Thymus (tissue), 11 donors: Measurements from ENCODE around the gene AHCTF1. TPM values are rescaled to one million over a fixed set of nuclear protein-coding genes. Genes with fewer than 3 reads are reported as not detected.
"Not testable (repeated sequence)": the region's sequence is repeated elsewhere in the genome, so short reads cannot be mapped to it uniquely, and the experiment has no call there.

Experiments used
- DNase-seq, 9 donors: peaks; one replicate each; pipeline ENCODE4 v3.0.0-alpha.2; 2013; ENCODE audit warnings: low spot score in 9 of 9, low read depth in 6 of 9, missing footprints in 1 of 9
- H3K27ac ChIP-seq, 2 donors: one replicate each; pipeline ENCODE4 v1.5.1; 2013; ENCODE audit warnings: control low read depth in 1 of 2, low read depth in 1 of 2, low read length in 1 of 2, mild to moderate bottlenecking in 1 of 2, moderate library complexity in 1 of 2
- H3K27me3 ChIP-seq, 2 donors: one replicate each; pipeline ENCODE4 v1.5.1; 2013; ENCODE audit warnings: low read length in 1 of 2; ENCODE audit not compliant: control insufficient read depth in 2 of 2, insufficient read depth in 1 of 2
- H3K36me3 ChIP-seq, 2 donors: one replicate each; pipeline ENCODE4 v1.5.1; 2013; ENCODE audit warnings: low read length in 1 of 2, mild to moderate bottlenecking in 1 of 2, moderate library complexity in 1 of 2; ENCODE audit not compliant: control insufficient read depth in 2 of 2, insufficient read depth in 2 of 2
- H3K4me1 ChIP-seq, 2 donors: one replicate each; pipeline ENCODE4 v1.5.1; 2013; ENCODE audit warnings: low read length in 2 of 2; ENCODE audit not compliant: control insufficient read depth in 2 of 2, insufficient read depth in 2 of 2
- H3K4me3 ChIP-seq, 2 donors: one replicate each; pipeline ENCODE4 v1.5.1; 2013; ENCODE audit warnings: low read length in 2 of 2, control low read depth in 1 of 2, mild to moderate bottlenecking in 1 of 2
- H3K9me3 ChIP-seq, 2 donors: one replicate each; pipeline ENCODE4 v1.5.1; 2013; ENCODE audit warnings: low read length in 1 of 2, mild to moderate bottlenecking in 1 of 2; ENCODE audit not compliant: control insufficient read depth in 2 of 2, insufficient read depth in 1 of 2
- WGBS: extraction: QIAGEN DNeasy Blood & Tissue Kit; methylation state at CpG from one replicate; pipeline ENCODE4 v1.1.7; 2013; 5-methylcytosine and 5-hydroxymethylcytosine counted together
- polyA plus RNA-seq: library from polyadenylated mRNA; stranded (reverse); fragments of 200-250 nt; gene quantifications from one replicate; pipeline ENCODE4 v1.2.3, GENCODE V29; 2013
- total RNA-seq: library from RNA; stranded (reverse); fragments of 120-200 nt; gene quantifications from one replicate; pipeline ENCODE4 v1.2.4, GENCODE V29; 2013
- donor health status: healthy.

Gene AHCTF1
- total and polyA plus RNA-seq, 2 donors: 17.8 to 22.5 TPM

GRCh38 chr1:246831543-246831942, 100.2 kb downstream of the AHCTF1 start:
- Histone ChIP-seq H3K9me3 (no peaks in the 10 kb centered on the region), H3K36me3 (no peaks in the 10 kb centered on the region), H3K27me3 (no peaks in the 10 kb centered on the region), H3K4me1 (no peaks in the 10 kb centered on the region), H3K27ac (no peak overlapping the region), H3K4me3 (no peak overlapping the region)
- DNase-seq: no peak
- 47% methylated on average over 4 of the region's 4 CpGs for WGBS

DNA sequence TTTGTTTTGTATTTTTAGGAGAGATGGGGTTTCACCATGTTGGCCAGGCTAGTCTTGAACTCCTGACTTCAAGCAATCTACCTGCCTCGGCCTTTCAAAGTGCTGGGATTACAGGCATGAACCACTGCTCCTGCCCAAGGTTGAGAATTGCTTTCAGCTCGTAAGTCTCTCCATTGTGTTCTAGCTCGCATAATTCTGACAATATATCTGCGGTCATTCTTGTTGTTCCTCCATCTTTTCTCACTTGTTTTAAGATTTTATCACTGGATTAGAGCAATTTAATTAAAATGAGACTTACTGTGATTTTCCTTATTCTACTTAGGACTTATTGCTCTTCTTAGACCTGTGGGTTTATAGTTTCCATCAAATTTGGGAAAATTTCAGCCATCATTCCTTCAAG, 102.9 kb downstream of the AHCTF1 start:
- no peak overlapping the region for H3K4me3 ChIP-seq
- H3K9me3 ChIP-seq: no peaks in the 10 kb centered on the region
- H3K36me3 ChIP-seq: no peaks in the 10 kb centered on the region
- 98% methylated on average over 4 of the region's 4 CpGs for WGBS
- H3K27me3 ChIP-seq: no peaks in the 10 kb centered on the region
- H3K27ac ChIP-seq: no peak overlapping the region
- no peak for DNase-seq
- H3K4me1 ChIP-seq: no peaks in the 10 kb centered on the region

- Histone ChIP-seq H3K4me1 (peaks cover 0 to under 1% of the 10 kb centered on the region in 2 donors), H3K4me3 (no peak overlapping the region), H3K27me3 (no peaks in the 10 kb centered on the region), H3K27ac (no peak overlapping the region), H3K9me3 (no peaks in the 10 kb centered on the region), H3K36me3 (no peaks in the 10 kb centered on the region)
- DNase-seq: no peak
- 97% methylated on average over 5 of the region's 5 CpGs for WGBS
Observed at GRCh38 chr1:246827396-246827795, 104.4 kb downstream of the AHCTF1 start.

DNA sequence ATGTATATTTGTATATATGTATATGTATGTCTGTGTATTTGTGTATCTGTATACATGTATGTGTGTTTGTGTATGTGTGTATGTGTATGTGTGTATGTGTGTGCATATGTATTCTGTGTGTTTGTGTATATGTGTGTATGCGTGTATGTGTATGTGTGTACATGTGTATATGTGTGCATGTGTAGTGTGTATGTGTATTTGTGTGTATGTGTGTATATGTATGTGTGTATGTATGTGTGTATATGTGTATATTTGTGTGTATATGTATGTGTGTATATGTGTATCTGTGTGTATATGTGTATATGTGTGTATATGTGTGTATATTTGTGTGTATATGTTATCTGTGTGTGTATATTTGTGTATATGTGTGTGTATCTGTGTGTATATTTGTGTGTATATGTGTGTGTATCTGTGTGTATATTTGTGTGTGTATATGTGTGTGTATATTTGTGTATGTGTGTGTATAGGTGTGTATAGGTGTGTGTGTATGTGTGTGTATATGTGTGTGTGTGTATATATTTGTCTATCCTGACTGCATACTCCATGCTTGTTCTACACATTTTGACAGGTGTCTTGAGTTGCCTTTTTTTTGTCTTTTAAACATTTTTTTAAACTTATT, 106.1 kb downstream of the AHCTF1 start:
- H3K27me3 ChIP-seq: no peaks in the 10 kb centered on the region
- no peaks in the 10 kb centered on the region for H3K9me3 ChIP-seq
- 100% methylated on average over 1 of the region's 1 CpG for WGBS
- no peak overlapping the region for H3K4me3 ChIP-seq
- H3K27ac ChIP-seq: no peak overlapping the region
- H3K36me3 ChIP-seq: no peaks in the 10 kb centered on the region
- peaks cover 6 to 8% of the 10 kb centered on the region in 2 donors for H3K4me1 ChIP-seq
- no peak for DNase-seq

- no peak for DNase-seq
- H3K9me3 ChIP-seq: no peaks in the 10 kb centered on the region
- H3K27ac ChIP-seq: no peak overlapping the region
- 98% methylated on average over 2 of the region's 2 CpGs for WGBS
- peaks cover 6 to 11% of the 10 kb centered on the region in 2 donors for H3K4me1 ChIP-seq
- H3K36me3 ChIP-seq: no peaks in the 10 kb centered on the region
- no peak overlapping the region for H3K4me3 ChIP-seq
- no peaks in the 10 kb centered on the region for H3K27me3 ChIP-seq
Observed at GRCh38 chr1:246824541-246824940, 107.2 kb downstream of the AHCTF1 start.

- H3K4me1 ChIP-seq: peaks cover 6 to 11% of the 10 kb centered on the region in 2 donors
- WGBS: 89% methylated on average over 7 of the region's 7 CpGs
- H3K4me3 ChIP-seq, DNase-seq, H3K27ac ChIP-seq, H3K36me3 ChIP-seq, H3K9me3 ChIP-seq, H3K27me3 ChIP-seq: not testable (repeated sequence)
Observed at GRCh38 chr1:246822154-246822553, 109.6 kb downstream of the AHCTF1 start.

- H3K9me3 ChIP-seq: no peaks in the 10 kb centered on the region
- no peak overlapping the region for H3K27ac ChIP-seq
- no peak for DNase-seq
- 94% methylated on average over 7 of the region's 7 CpGs for WGBS
- peaks cover 6 to 13% of the 10 kb centered on the region in 2 donors for H3K4me1 ChIP-seq
- no peaks in the 10 kb centered on the region for H3K36me3 ChIP-seq
- no peak overlapping the region for H3K4me3 ChIP-seq
- no peaks in the 10 kb centered on the region for H3K27me3 ChIP-seq
Observed at GRCh38 chr1:246820666-246821065, 111.1 kb downstream of the AHCTF1 start.

DNA sequence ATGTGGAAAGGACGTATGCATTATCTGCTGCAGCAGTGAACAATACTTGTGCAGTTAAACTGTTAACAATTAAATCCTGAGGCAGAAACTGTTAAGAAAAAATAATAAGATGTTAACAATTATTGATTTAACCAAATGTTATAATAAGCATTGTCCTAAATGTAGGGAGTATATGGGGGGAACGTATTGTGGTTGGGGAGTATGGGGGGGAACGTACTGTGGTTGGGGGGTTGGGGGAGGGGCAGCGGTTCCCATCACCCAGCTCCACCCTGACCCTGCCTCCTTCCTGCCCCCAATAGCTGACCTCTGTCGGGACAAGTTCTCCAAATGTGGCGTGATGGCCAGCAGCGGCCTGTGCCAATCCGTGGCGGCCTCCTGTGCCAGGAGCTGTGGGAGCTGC, 114.0 kb downstream of the AHCTF1 start:
- not testable (repeated sequence) for H3K27me3 ChIP-seq, H3K9me3 ChIP-seq, H3K36me3 ChIP-seq, H3K27ac ChIP-seq, H3K4me3 ChIP-seq
- H3K4me1 ChIP-seq: peaks cover 6 to 14% of the 10 kb centered on the region in 2 donors
- DNase-seq: peak in 6 of 9 donors; percentile 28 to 61 (median 47)
- 97% methylated on average over 3 of the region's 9 CpGs for WGBS

- H3K9me3 ChIP-seq: no peaks in the 10 kb centered on the region
- peak in 1 of 9 donors; percentile 12 for DNase-seq
Observed at GRCh38 chr1:246815693-246816270, 116.0 kb downstream of the AHCTF1 start.

More at GRCh38 chr1:246815693-246816270, 116.0 kb downstream of the AHCTF1 start:
- Histone ChIP-seq H3K27ac (no peak overlapping the region), H3K36me3 (no peaks in the 10 kb centered on the region), H3K4me1 (peaks cover 1 to 7% of the 10 kb centered on the region in 2 donors), H3K4me3 (no peak overlapping the region), H3K27me3 (no peaks in the 10 kb centered on the region)
- 53% methylated on average over 11 of the region's 11 CpGs for WGBS
